Activated B cell treated with CpG ODN at 0.5 μM for 24 hours (primary cell): Measurements from ENCODE around the gene PLET1. TPM values are rescaled to one million over a fixed set of nuclear protein-coding genes. Genes with fewer than 3 reads are reported as not detected.
A peak's percentile ranks its signal among the peaks of the same experiment; 100 is the strongest.

Experiments
- ATAC-seq: fragments of 200-7000 bp; cut with Tn5 transposase; one replicate; pipeline ENCODE4 v1.10.0; 2021; ENCODE audit warnings: low read depth, mild to moderate bottlenecking, moderate library complexity
- CTCF ChIA-PET: fragments of 350-600 bp; sonication (Branson Sonifier 250); formaldehyde crosslinking; loops from one replicate; lab custom pipeline; 2021; ENCODE audit warnings: antibody characterized with exemption; lab: Charles Lee
- POLR2A ChIA-PET: fragments of 350-600 bp; sonication (Branson Sonifier 250); formaldehyde crosslinking; loops from one replicate; lab custom pipeline; 2021; ENCODE audit warnings: antibody characterized with exemption; lab: Charles Lee
- DNase-seq: peaks from one replicate; pipeline ENCODE4 v3.0.0; 2022
- H3K27ac Mint-ChIP-seq: one replicate; pipeline ENCODE4 v1.8.0; 2020; ENCODE audit warnings: mixed read lengths
- H3K27me3 Mint-ChIP-seq: one replicate; pipeline ENCODE4 v1.8.0; 2021; ENCODE audit warnings: mixed read lengths
- H3K36me3 Mint-ChIP-seq: one replicate; pipeline ENCODE4 v1.8.0; 2021; ENCODE audit warnings: low read depth, mixed read lengths
- H3K4me1 Mint-ChIP-seq: one replicate; pipeline ENCODE4 v1.8.0; 2021; ENCODE audit warnings: mixed read lengths
- H3K4me3 Mint-ChIP-seq: one replicate; pipeline ENCODE4 v1.8.0; 2020; ENCODE audit warnings: mild to moderate bottlenecking, mixed read lengths
- H3K9me3 Mint-ChIP-seq: one replicate; pipeline ENCODE4 v1.8.0; 2020; ENCODE audit warnings: mixed read lengths
- intact Hi-C: fragments of 100-400 bp; cut with micrococcal nuclease; formaldehyde crosslinking; loops from one replicate; pipeline ENCODE4 v1.15.1; 2024
- total RNA-seq: library from RNA; stranded (reverse); gene quantifications from 2 replicates; pipeline ENCODE4 v1.2.3, GENCODE V29; 2022
- TF ChIP-seq, protein P1 (sequence below): fragments of 200-600 bp; IDR thresholded peaks from one replicate; pipeline ENCODE4 v1.8.0; 2022; ENCODE audit warnings: antibody characterized with exemption, mild to moderate bottlenecking

Gene PLET1
- total RNA-seq, 1 donor from 2014 or later: not detected

DNA sequence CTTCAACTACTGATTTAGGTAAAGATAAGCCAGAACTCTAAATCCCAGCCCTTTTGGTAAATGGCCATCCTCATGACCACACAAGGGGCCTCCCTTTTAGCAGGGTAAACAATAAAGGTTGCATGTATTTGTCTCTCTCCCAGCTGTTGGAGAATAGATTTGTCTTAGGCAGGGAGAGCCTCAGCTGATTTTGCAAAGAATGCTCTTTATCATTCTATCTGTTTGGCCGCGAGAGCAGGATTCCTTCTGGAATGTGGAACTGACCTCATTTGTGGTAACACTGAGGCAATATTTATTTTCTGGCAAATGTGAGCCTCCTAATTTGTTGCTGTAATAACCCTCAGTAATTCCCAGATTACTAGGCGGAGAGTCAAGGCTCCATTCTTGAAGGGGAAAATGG, 19.2 kb downstream of the PLET1 start:
- POLR2A ChIA-PET: no interaction called here
- DNase-seq (no peak), ATAC-seq (no peak)
- intact Hi-C loops: no loop called here
- TF ChIP-seq, protein P1, sequence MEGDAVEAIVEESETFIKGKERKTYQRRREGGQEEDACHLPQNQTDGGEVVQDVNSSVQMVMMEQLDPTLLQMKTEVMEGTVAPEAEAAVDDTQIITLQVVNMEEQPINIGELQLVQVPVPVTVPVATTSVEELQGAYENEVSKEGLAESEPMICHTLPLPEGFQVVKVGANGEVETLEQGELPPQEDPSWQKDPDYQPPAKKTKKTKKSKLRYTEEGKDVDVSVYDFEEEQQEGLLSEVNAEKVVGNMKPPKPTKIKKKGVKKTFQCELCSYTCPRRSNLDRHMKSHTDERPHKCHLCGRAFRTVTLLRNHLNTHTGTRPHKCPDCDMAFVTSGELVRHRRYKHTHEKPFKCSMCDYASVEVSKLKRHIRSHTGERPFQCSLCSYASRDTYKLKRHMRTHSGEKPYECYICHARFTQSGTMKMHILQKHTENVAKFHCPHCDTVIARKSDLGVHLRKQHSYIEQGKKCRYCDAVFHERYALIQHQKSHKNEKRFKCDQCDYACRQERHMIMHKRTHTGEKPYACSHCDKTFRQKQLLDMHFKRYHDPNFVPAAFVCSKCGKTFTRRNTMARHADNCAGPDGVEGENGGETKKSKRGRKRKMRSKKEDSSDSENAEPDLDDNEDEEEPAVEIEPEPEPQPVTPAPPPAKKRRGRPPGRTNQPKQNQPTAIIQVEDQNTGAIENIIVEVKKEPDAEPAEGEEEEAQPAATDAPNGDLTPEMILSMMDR: no peak
- no peak overlapping the region for H3K4me3 Mint-ChIP-seq
- no peaks in the 10 kb centered on the region for H3K27me3 Mint-ChIP-seq
- CTCF ChIA-PET: interaction anchor here (1.6 kb wide), 1 partner anchor 22 kb away, joined by 5 read pairs; no protein-coding TSS in a partner anchor
- peaks cover 4% of the 10 kb centered on the region for H3K4me1 Mint-ChIP-seq
- H3K9me3 Mint-ChIP-seq: no peaks in the 10 kb centered on the region
- no peak overlapping the region for H3K27ac Mint-ChIP-seq
- H3K36me3 Mint-ChIP-seq: peaks cover 53% of the 10 kb centered on the region

DNA sequence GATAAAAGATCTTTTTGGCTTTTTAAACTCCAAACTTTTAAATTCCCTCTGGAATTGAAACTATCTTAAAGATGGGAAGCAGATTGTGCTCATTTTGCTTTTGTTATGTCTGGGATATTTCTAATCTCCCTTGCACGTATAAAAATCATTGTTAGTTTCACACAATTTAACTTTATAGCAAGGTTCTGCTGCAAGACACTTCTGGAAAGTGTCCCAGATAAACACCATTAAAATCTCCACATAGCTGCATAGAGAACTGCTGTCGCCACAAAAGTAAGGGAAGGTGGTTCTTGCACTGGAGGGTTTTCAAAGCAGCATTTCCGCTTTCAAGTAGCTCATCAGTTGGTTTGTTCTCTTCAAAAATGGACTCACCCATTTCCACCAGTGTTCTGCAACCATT, 22.6 kb downstream of the PLET1 start:
- H3K4me3 Mint-ChIP-seq: no peak overlapping the region
- ATAC-seq (no peak), DNase-seq (no peak)
- H3K27me3 Mint-ChIP-seq: no peaks in the 10 kb centered on the region
- intact Hi-C loops: no loop called here
- no peaks in the 10 kb centered on the region for H3K9me3 Mint-ChIP-seq
- peaks cover 17% of the 10 kb centered on the region for H3K4me1 Mint-ChIP-seq
- POLR2A ChIA-PET: interaction anchor here (0.9 kb wide), 1 partner anchor 12 kb away, joined by 3 read pairs; the partner anchor contains the start of gene PTS
- H3K27ac Mint-ChIP-seq: no peak overlapping the region
- CTCF ChIA-PET: interaction anchor here (0.9 kb wide), 1 partner anchor 19 kb away, joined by 3 read pairs; no protein-coding TSS in a partner anchor
- TF ChIP-seq, protein P1: no peak
- peaks cover 66% of the 10 kb centered on the region for H3K36me3 Mint-ChIP-seq

- no peak overlapping the region for H3K4me3 Mint-ChIP-seq
- no peaks in the 10 kb centered on the region for H3K9me3 Mint-ChIP-seq
- intact Hi-C loops: no loop called here
- H3K4me1 Mint-ChIP-seq: peaks cover 17% of the 10 kb centered on the region
- TF ChIP-seq, protein P1: no peak
- CTCF ChIA-PET: no interaction called here
- POLR2A ChIA-PET: no interaction called here
- no peaks in the 10 kb centered on the region for H3K27me3 Mint-ChIP-seq
- H3K36me3 Mint-ChIP-seq: peaks cover 65% of the 10 kb centered on the region
- no peak overlapping the region for H3K27ac Mint-ChIP-seq
- DNase-seq (no peak), ATAC-seq (no peak)
Measured at GRCh38 chr11:112237451-112237850, 23.2 kb downstream of the PLET1 start.

DNA sequence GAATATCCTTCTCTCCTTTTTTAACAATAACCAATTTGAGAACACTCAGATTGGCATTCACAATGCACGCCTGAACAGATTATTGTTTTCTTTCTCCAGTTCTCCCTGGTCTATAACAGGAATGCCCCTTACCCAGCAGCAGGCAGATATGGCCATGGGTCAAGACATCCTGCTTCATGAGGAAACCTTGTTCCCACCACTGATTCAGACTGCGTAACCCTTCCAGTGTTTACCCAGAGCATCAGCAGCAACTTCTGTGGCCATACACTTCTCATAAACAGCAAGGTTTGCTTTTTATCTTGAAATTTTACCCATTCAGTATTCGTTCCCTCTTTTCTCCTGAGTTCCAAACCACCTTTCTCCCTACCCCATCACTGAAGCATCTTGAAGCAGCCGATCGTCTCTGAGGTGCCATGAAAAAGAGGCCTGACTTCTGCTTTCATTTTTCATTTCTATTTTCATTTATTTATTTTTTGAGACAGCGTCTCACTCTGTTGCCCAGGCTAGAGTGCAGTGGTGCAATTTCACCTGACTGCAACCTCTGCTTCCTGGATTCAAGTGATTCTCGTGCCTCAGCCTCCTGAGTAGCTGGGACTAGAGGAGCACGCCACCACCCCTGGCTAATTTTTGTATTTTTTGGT, 24.8 kb downstream of the PLET1 start:
- peak overlapping the region; percentile 91 for H3K27ac Mint-ChIP-seq
- intact Hi-C loops: no loop called here
- POLR2A ChIA-PET: no interaction called here
- peaks cover 69% of the 10 kb centered on the region for H3K36me3 Mint-ChIP-seq
- peaks cover 17% of the 10 kb centered on the region for H3K4me1 Mint-ChIP-seq
- ATAC-seq: peak; percentile 57
- H3K9me3 Mint-ChIP-seq: no peaks in the 10 kb centered on the region
- TF ChIP-seq, protein P1: no peak
- peak overlapping the region; percentile 68 for H3K4me3 Mint-ChIP-seq
- CTCF ChIA-PET: interaction anchor here (0.6 to 1.6 kb wide), 2 partner anchors 42 to 45 kb away, joined by 3 to 4 read pairs; no protein-coding TSS in a partner anchor
- DNase-seq: no peak
- no peaks in the 10 kb centered on the region for H3K27me3 Mint-ChIP-seq

- intact Hi-C loops: no loop called here
- Mint-ChIP-seq H3K4me1 (peaks cover 25% of the 10 kb centered on the region), H3K9me3 (no peaks in the 10 kb centered on the region), H3K27me3 (no peaks in the 10 kb centered on the region), H3K4me3 (no peak overlapping the region), H3K27ac (no peak overlapping the region), H3K36me3 (peaks cover 65% of the 10 kb centered on the region)
- no peak for ATAC-seq
- no peak for DNase-seq
- ChIA-PET CTCF (interaction anchor here (1.1 to 3.3 kb wide), 2 partner anchors 12 to 49 kb away, joined by 3 to 16 read pairs; no protein-coding TSS in a partner anchor), POLR2A (interaction anchor here (0.7 kb wide), 1 partner anchor 116 kb away, joined by 3 read pairs; no protein-coding TSS in a partner anchor)
- TF ChIP-seq, protein P1: no peak
Measured at GRCh38 chr11:112231952-112232351, 28.7 kb downstream of the PLET1 start.
